GM19023 (cell line): Measurements from ENCODE around the gene FAM237B.
A peak's percentile ranks its signal among the peaks of the same experiment; 100 is the strongest.
"Not testable (repeated sequence)": the region's sequence is repeated elsewhere in the genome, so short reads cannot be mapped to it uniquely, and the experiment has no call there.

Source experiments
- ATAC-seq: cut with Tn5 transposase; IDR thresholded peaks from one replicate; pipeline ENCODE4 v1.9.1; 2021; ENCODE audit warnings: mild to moderate bottlenecking, moderate library complexity; ENCODE audit not compliant: unreplicated experiment

The FAM237B gene

DNA sequence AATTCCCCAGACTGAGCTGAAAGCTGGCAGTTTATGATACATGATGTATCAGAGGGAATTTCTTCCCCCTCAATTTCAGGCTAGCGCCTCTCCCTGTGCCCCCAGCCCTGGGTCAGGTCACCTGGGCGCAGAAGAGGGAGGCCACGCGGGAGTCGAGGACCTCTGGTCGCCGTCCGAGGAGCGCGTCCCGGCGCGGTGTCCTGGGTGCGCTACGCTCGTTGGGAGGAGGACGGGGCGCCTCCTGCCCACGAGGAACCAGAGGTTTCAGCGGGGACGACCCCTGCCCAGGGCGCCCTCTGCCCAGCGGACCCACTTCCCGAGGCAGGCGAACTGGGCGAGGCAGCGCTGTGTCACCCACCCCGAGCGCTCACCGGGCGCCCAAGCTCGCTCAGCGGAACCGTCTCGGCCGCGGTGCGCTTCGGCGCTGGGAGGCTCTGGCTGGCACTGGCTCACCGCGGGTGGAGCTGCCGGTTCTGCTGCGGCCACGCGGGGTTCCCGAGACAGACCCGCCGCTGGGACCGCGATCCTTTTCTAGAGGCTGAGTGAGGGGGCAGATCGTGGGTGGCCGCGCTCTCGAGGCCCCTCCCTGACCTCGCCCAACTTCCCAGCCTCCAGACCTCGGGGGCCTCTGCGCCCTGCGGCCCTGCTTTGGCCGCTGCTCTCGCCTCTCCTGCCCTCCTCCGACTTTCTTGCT lies at the start of gene FAM237B:
TSS of gene FAM237B (minus strand) at position 504 of the 694 bp plus-strand sequence. CDS start 1,556 bp downstream, outside the sequence.
- ATAC-seq = no peak

DNA sequence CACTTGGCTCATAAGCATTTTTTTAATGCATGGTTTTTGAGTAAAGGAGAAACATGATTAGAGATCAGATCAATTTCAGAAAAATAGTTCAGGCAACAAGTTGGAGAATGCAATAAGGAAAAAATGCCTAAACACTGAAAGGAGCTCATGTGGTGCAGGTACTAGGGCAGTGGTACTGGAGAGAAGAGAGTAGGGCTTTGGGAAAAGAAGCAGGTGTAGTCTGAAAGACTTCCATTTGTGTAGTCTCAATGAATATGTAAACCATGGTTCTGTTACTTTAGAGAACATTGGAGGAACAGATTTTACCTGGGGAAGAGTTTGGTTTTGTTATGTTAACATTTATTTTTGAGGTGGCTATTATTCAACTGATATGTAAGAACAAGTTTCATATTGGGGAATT lies 30.9 kb upstream of the FAM237B start:
- ATAC-seq = no peak

- not testable (repeated sequence) for ATAC-seq
These were observed 28.9 kb upstream of the FAM237B start for GRCh38 chr7:90350032-90350431.

DNA sequence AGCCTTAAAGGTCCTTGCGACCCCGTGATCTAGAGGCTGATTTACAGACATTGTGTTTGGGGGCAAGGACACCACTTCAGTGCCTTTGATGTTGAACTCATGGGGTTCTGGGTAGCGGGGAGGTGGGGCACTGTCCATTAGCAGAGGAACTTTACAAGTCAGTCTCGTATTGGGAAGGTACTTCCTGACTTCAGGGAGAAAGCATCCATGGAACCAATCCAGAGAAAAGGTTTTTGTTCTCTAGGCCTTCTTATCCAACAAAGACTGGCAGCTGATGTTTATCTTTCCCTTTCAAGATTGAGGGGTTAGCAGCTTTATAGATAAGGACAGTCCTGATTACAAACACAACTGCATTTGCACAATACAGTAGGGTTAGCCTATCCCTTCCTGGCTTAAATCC lies 28.2 kb upstream of the FAM237B start:
- no peak for ATAC-seq

GRCh38 chr7:90347759-90348158 lies 26.7 kb upstream of the FAM237B start:
- ATAC-seq = no peak

DNA sequence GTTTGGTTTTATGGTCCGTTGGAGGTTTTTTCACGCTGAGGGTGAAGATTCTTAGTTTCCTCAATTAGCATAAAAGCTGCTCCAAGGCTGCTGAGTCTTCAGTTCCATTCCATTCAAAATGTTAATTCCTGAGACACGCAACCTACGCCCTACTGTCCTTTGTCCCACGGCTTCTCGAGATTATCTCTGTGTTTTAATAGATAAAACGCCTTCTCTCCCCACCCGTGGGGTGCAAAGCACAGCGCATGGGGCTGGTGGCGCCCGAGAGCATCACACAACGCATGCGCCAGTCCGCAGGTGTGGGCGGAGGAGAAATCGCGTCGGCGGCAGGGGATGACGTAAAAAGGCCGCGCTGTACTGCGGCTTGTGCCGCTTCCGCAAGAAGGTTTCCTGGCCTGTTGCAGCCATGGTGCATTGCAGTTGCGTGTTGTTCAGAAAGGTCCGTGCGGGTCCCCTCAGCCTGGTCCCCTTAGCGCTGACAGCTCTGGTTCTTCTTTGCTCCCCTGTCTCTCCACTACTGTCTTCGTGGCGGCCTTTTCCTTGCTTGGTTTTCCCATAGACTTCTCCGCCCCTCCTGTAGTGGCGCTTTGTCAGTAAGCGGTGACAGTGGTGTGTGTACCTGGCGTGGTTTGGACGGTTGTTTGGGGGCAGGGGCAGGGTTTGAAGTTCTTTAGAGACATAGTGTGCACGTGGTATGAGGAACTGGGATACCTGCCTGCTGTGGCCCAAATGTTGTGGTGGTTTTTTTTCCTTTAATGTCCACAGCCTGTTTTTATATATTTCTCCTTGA lies 25.4 kb upstream of the FAM237B start, which contains the start of gene GTPBP10:
TSS of gene GTPBP10 (plus strand) at position 381 of the 790 bp plus-strand sequence. CDS start at position 407, 26 bp downstream.
- peak; percentile 98 for ATAC-seq

DNA sequence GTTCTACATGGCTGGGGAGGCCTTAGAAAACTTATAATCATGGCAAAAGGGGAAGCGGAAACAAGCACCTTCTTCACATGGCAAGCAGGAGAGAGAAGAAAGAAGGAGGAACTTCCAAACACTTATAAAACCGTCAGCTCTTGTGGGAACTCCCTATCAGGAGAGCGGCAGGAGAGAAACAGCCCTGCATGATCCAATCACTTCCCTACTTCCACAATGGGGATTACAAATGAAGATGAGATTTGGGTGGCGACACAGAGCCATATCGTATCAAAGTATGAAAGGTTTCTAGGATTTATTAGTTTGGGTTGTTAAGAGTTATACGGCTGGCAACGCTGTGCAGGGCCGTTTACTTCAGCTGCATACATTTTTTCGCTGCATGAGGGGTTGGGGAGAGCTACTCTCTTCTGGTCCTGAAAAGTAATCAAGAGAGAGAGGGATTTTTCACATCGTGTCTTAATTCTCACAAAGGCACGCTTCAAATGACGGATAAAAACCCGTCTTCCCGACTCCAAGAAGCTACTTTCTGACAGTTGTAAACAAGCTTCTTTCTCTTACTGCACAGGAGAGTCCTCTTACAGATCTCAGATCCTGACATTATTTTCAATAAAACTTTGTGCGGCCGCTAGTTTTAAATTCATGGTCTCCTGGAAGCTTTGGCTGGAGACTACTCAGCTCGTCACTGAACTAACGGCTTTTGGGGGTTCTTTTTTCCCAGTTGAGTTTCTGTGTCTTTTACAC lies 24.7 kb upstream of the FAM237B start:
- ATAC-seq = peak; percentile 19

- no peak for ATAC-seq
These were observed 23.9 kb upstream of the FAM237B start for GRCh38 chr7:90345016-90345415.

- no peak for ATAC-seq
These were observed 16.0 kb upstream of the FAM237B start for GRCh38 chr7:90337106-90337505.

DNA sequence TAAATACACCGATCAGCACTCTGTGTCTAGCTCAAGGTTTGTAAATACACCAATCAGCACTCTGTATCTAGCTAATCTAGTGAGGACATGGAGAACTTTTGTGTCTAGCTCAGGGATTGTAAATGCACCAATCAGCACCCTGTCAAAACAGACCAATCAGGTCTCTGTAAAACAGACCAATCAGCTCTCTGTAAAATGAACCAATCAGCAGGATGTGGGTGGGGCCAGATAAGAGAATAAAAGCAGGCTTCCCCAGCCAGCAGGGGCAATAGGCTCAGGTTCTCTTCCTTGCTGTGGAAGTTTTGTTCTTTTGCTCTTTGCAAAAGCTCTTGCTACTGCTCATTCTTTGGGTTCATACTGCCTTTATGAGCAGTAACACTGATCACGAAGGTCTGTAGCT lies 13.8 kb upstream of the FAM237B start:
- not testable (repeated sequence) for ATAC-seq

- ATAC-seq = no peak
These were observed 13.2 kb upstream of the FAM237B start for GRCh38 chr7:90334193-90334843.

GRCh38 chr7:90326500-90326899 lies 5.4 kb upstream of the FAM237B start:
- no peak for ATAC-seq

DNA sequence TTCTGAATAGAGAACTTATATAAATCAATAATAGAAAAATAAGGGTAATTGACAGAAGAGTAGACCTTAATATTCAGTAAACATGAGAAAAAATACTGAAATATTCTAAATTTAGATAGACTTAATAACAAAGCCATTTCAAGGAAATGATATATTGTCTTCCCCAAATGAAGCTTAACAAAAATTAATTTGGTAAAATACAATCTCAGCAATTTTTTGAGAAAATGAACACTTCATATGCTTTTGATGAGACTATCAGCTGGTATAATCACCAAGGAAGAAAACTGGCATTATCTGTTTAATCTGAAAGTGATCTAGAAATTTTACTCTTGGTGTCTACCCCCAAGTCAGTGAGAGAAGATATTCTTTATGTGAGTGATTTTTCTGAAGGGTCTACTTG lies 1.7 kb upstream of the FAM237B start:
- ATAC-seq = no peak

GRCh38 chr7:90320418-90320800 lies 695 bp downstream of the FAM237B start:
- no peak for ATAC-seq

DNA sequence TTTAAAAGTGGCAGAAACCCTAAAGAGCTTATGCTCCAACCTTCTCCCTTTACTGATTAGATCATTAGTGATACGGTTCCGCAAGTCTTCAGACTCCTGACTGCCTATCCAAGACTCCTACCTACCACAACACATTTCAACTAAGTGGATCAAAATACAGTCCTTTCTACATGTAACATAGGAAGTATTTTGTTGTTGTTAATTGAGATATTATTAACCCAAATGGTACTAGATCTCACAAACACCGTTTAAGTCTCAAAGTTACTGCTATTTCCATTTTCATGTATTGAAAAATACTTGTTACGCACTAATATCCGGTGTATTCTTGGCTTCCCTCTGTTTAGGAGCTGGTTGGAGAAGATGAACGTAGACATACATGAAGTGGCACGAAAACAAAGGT lies 1.1 kb downstream of the FAM237B start:
- no peak for ATAC-seq

DNA sequence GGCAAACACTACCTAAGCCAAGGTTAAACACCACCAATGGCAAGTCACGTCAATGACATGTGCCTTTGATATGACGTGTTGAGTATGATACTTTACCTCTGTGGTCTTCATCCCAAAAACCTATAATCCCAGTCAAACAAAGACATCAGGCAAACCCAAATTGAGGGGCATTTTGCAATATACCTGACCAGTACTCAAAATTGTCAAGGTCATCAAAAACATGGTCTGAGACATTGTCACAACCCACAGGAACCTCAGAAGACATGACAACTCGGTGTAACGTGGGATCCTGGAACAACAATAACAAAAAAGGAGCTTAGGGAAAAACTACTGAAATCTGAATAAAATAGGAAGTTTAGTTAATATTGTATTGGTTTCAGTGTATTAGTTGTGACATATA lies 7.2 kb downstream of the FAM237B start:
- ATAC-seq = no peak

DNA sequence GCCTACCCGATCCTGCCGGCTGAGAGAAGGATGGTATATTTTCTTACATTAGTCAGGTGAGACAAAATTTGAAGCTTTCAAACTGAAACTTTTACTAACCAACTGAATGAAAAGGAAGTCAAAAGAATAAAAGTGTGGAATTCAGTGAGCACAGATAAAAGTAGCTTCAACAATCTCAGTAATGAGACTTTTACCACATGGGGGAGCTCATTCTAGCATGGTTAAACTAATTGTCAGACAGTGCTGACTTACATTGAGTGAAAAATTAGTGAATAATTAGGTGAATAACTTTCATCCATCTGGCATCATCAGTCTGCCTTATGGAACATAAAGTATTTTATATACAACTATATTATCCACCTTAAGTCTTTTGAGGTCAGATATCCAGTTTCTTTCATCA lies 8.4 kb downstream of the FAM237B start:
- no peak for ATAC-seq

GRCh38 chr7:90311175-90311574 lies 9.9 kb downstream of the FAM237B start:
- no peak for ATAC-seq

DNA sequence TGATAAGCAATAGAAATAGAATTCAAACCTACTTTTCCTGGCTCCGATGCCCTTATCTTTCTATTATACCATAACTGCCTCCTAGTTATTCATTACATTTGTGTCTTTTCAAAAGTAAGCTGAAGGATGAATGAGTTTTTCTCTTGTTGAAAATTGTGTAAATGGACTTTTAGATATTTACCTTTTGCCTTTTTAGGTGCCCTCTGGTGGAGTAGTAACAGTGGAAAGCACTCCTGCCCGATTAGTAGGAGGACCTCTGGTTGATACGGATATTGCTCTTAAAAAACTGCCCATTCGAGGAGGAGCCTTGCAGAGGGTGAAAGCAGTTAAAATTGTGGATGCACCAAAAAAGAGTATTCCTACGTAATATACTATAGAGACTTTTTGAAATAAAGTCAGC lies 11.2 kb downstream of the FAM237B start:
- no peak for ATAC-seq

- no peak for ATAC-seq
These were observed 17.9 kb downstream of the FAM237B start for GRCh38 chr7:90303241-90303640.
